T-cell (primary cell): ENCODE data around the gene MLST8. TPM values are rescaled to one million over a fixed set of nuclear protein-coding genes. Genes with fewer than 3 reads are reported as not detected.

ENCODE experiments used
- ATAC-seq, 4 experiments: fragments of 200-7000 bp in 3 of 4; fragments of 150-1000 bp in 1 of 4; cut with Tn5 transposase; replicated peaks in 1 of 4; 1 replicate in 3 of 4; 2 replicates in 1 of 4; pipeline ENCODE4 v1.10.0; 2021; ENCODE audit warnings: moderate library complexity in 3 of 4, mild to moderate bottlenecking in 2 of 4, moderate number of reproducible peaks in 1 of 4
- CTCF ChIA-PET, 2 donors: fragments of 300-600 bp; sonication (Branson Sonifier 250); formaldehyde crosslinking; loops; one replicate each; lab custom pipeline; 2022; ENCODE audit warnings: antibody characterized with exemption in 2 of 2; lab: Charles Lee
- POLR2A ChIA-PET, 2 donors: fragments of 300-600 bp; sonication (Branson Sonifier 250); formaldehyde crosslinking; loops; one replicate each; lab custom pipeline; 2022; ENCODE audit warnings: antibody characterized with exemption in 2 of 2; lab: Charles Lee
- DNase-seq, 35 experiments: peaks; one replicate each; pipeline versions ENCODE4 v3.0.0 to v3.0.0-alpha.2; 2013 to 2023
- H3K27ac ChIP-seq: one replicate; pipeline ENCODE4 v1.5.1; 2013; ENCODE audit warnings: low read length
- H3K27me3 ChIP-seq, 2 experiments: replicated peaks in 1 of 2; 1 replicate in 1 of 2; 2 replicates in 1 of 2; pipeline versions ENCODE4 v1.6.1 to v1.7.0; 2013; ENCODE audit warnings: low read length in 1 of 2, mixed read lengths in 1 of 2; ENCODE audit not compliant: control insufficient read depth in 2 of 2, insufficient read depth in 2 of 2; ENCODE audit errors: extremely low read depth in 1 of 2
- H3K36me3 ChIP-seq, 2 donors: 1 replicate in 1 of 2; 2 replicates in 1 of 2; pipeline versions ENCODE4 v1.6.1 to v1.7.0; 2013; ENCODE audit warnings: low read length in 1 of 2; ENCODE audit not compliant: control insufficient read depth in 2 of 2, insufficient read depth in 1 of 2; ENCODE audit errors: extremely low read depth in 1 of 2
- H3K4me1 ChIP-seq, 2 experiments: 1 replicate in 1 of 2; 2 replicates in 1 of 2; pipeline versions ENCODE4 v1.6.1 to v1.7.0; 2013; ENCODE audit warnings: low read length in 2 of 2, mixed read lengths in 1 of 2; ENCODE audit not compliant: insufficient read depth in 2 of 2, control insufficient read depth in 1 of 2; ENCODE audit errors: extremely low read depth in 1 of 2
- H3K4me3 ChIP-seq, 2 donors: 1 replicate in 1 of 2; 2 replicates in 1 of 2; pipeline versions ENCODE4 v1.5.1 to v1.7.0; 2013; ENCODE audit warnings: mild to moderate bottlenecking in 2 of 2, low read length in 1 of 2, moderate library complexity in 1 of 2; ENCODE audit not compliant: control insufficient read depth in 1 of 2; ENCODE audit errors: extremely low read depth in 1 of 2
- H3K9me3 ChIP-seq: 2 replicates; pipeline ENCODE4 v1.7.0; 2013
- H3K27ac Mint-ChIP-seq, 2 donors: one replicate each; pipeline ENCODE4 v1.8.0; 2020 to 2021; ENCODE audit warnings: mild to moderate bottlenecking in 2 of 2, mixed read lengths in 2 of 2
- H3K27me3 Mint-ChIP-seq, 2 donors: one replicate each; pipeline ENCODE4 v1.8.0; 2021 to 2022; ENCODE audit warnings: mixed read lengths in 2 of 2
- H3K36me3 Mint-ChIP-seq: one replicate; pipeline ENCODE4 v1.8.0; 2021; ENCODE audit warnings: mixed read lengths
- H3K4me1 Mint-ChIP-seq, 3 donors: one replicate each; pipeline ENCODE4 v1.8.0; 2020 to 2022; ENCODE audit warnings: mixed read lengths in 3 of 3, mild to moderate bottlenecking in 1 of 3
- H3K4me3 Mint-ChIP-seq, 3 donors: one replicate each; pipeline ENCODE4 v1.8.0; 2020 to 2022; ENCODE audit warnings: mild to moderate bottlenecking in 3 of 3, mixed read lengths in 3 of 3, moderate library complexity in 3 of 3
- H3K9me3 Mint-ChIP-seq, 3 donors: one replicate each; pipeline ENCODE4 v1.8.0; 2020 to 2022; ENCODE audit warnings: mixed read lengths in 3 of 3
- WGBS: methylation state at CpG from one replicate; pipeline ENCODE4 v1.1.5; 2013; ENCODE audit warnings: missing lambda C conversion rate; ENCODE audit not compliant: insufficient coverage; 5-methylcytosine and 5-hydroxymethylcytosine counted together
- total RNA-seq, 35 experiments: library from RNA in 6 of 35; stranded (reverse) in 6 of 35; fragments of 120-200 nt in 1 of 35; gene quantifications; one replicate each; pipeline versions ENCODE4 v1.2.1 to v1.2.4 and lab custom pipeline; 2013 to 2026

The MLST8 gene
- total RNA-seq, 5 donors from 2014 or later (not counting 1 experiment from before 2014, with no cell fraction given) = 26.2 to 32.5 (median 30.2) TPM

DNA sequence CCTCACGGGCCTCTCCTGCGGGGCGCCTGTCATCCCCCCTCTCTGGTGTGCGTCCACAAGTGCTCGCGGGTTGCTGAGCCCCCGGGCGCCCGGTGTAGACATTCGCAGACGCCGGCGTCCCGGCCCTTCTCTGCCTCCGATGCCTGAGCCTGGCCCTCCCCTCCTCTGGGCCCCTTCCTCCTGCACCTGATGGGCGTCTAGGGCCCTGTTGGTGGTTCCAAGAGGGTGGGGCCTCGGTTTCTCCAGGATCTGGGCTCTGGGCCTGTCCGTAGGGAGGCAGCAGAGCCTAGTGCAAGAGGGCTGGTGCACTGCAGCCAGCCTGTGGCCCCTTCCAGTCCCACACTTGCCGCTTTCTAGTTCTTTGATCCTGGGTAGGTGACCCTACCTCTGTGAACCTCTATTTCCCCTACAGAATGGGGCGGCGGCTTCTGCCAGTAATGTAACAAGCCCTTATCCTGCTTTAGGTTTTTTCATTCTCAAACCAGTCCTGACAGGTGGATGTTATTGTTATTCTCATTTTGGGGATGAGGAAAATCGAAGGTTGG, 18.8 kb downstream of the MLST8 start:
- ATAC-seq (peak; percentile 16 to 30 (median 24)), DNase-seq (peak in 15 of 35 experiments; percentile 5 to 38 (median 20))
- peak overlapping the region; percentile 70 to 93 for H3K4me3 ChIP-seq
- H3K27me3 ChIP-seq = peaks cover 0 to 11% of the 10 kb centered on the region in 2 experiments
- Mint-ChIP-seq H3K4me1 (peaks cover 6 to 28% (median 20%) of the 10 kb centered on the region in 3 donors), H3K27me3 (no peaks in the 10 kb centered on the region), H3K4me3 (peak overlapping the region; percentile 68 to 77 (median 77)), H3K9me3 (no peaks in the 10 kb centered on the region), H3K27ac (peak overlapping the region in 1 of 2 donors; percentile 3), H3K36me3 (no peaks in the 10 kb centered on the region)
- under 1% methylated on average over 10 of the region's 22 CpGs for WGBS
- ChIA-PET CTCF (no interaction called here), POLR2A (no interaction called here)
- no peaks in the 10 kb centered on the region for H3K9me3 ChIP-seq
- H3K27ac ChIP-seq = peak overlapping the region; percentile 55
- peaks cover 13 to 16% of the 10 kb centered on the region in 2 donors for H3K36me3 ChIP-seq
- peaks cover 3 to 31% of the 10 kb centered on the region in 2 experiments for H3K4me1 ChIP-seq

DNA sequence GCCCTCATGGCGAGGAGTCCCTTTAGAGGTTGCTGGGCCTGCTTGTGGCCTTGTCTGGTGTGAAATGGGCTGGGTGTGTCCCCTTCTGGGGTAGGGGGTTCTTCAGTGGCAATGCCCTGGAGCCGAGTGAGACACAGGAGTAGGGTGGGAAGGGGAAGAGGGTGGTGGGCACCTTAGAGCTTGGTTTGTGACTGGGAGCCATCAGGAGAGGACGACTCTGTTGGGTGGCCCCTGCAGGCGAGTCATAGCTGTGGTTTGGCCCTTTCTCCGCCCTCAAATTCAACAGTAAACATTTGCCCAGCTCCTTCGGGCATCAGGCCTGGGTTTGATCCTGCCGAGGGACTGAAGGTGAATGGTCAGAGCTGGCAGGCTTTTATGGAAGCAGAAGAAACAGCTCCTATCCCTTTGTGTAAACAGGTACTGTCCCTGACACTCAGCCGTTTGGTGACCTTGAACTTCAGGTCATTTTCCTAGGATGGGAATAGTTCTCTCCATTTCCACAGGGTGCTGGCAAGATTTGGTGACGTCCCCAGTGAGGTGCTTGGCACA, 21.1 kb downstream of the MLST8 start:
- ATAC-seq (no peak), DNase-seq (no peak)
- peaks cover 0 to 14% of the 10 kb centered on the region in 2 experiments for H3K27me3 ChIP-seq
- Mint-ChIP-seq H3K4me1 (peaks cover 6 to 28% (median 20%) of the 10 kb centered on the region in 3 donors), H3K27ac (no peak overlapping the region), H3K4me3 (peak overlapping the region; percentile 29 to 49 (median 39)), H3K27me3 (no peaks in the 10 kb centered on the region), H3K36me3 (peaks cover 10% of the 10 kb centered on the region), H3K9me3 (no peaks in the 10 kb centered on the region)
- POLR2A ChIA-PET = no interaction called here
- H3K4me3 ChIP-seq = no peak overlapping the region
- CTCF ChIA-PET = interaction anchor here in 1 of 2 donors (1.2 kb wide), 1 partner anchor 25 kb away, joined by 3 read pairs; the partner anchor contains the start of gene ECI1
- H3K4me1 ChIP-seq = peaks cover 3 to 31% of the 10 kb centered on the region in 2 experiments
- H3K27ac ChIP-seq = no peak overlapping the region
- no peaks in the 10 kb centered on the region for H3K9me3 ChIP-seq
- WGBS = 66% methylated on average over 3 of the region's 9 CpGs
- H3K36me3 ChIP-seq = peaks cover 21 to 32% of the 10 kb centered on the region in 2 donors

DNA sequence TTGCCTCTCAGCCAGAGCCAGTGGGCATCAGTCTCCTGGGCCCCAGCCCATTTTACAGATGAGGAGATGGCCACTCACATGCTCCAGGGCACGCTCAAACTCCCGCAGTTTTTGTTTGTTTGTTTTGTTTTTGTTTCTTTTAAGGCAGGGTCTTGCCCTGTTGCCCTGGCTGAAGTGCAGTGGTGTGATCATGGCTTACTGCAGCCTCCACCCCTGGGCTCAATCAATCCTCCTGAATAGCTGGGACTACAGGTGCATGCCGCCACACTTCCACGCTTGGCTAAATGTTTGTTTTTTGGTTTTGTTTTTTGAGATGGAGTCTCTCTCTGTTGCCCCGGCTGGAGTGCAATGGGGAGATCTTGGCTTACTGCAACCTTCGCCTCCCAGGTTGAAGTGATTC, 21.7 kb downstream of the MLST8 start:
- Mint-ChIP-seq H3K9me3 (no peaks in the 10 kb centered on the region), H3K4me3 (no peak overlapping the region), H3K36me3 (peaks cover 16% of the 10 kb centered on the region), H3K27me3 (no peaks in the 10 kb centered on the region), H3K4me1 (peaks cover 6 to 28% (median 20%) of the 10 kb centered on the region in 3 donors), H3K27ac (no peak overlapping the region)
- Histone ChIP-seq H3K4me3 (no peak overlapping the region), H3K9me3 (no peaks in the 10 kb centered on the region), H3K27me3 (peaks cover 0 to 18% of the 10 kb centered on the region in 2 experiments), H3K27ac (no peak overlapping the region), H3K4me1 (peaks cover 3 to 31% of the 10 kb centered on the region in 2 experiments), H3K36me3 (peaks cover 21 to 37% of the 10 kb centered on the region in 2 donors)
- no peak for ATAC-seq
- POLR2A ChIA-PET = no interaction called here
- 98% methylated on average over 4 of the region's 6 CpGs for WGBS
- CTCF ChIA-PET = interaction anchor here in 1 of 2 donors (1.2 kb wide), 1 partner anchor 24 kb away, joined by 3 read pairs; the partner anchor contains the start of gene ECI1
- no peak for DNase-seq

DNA sequence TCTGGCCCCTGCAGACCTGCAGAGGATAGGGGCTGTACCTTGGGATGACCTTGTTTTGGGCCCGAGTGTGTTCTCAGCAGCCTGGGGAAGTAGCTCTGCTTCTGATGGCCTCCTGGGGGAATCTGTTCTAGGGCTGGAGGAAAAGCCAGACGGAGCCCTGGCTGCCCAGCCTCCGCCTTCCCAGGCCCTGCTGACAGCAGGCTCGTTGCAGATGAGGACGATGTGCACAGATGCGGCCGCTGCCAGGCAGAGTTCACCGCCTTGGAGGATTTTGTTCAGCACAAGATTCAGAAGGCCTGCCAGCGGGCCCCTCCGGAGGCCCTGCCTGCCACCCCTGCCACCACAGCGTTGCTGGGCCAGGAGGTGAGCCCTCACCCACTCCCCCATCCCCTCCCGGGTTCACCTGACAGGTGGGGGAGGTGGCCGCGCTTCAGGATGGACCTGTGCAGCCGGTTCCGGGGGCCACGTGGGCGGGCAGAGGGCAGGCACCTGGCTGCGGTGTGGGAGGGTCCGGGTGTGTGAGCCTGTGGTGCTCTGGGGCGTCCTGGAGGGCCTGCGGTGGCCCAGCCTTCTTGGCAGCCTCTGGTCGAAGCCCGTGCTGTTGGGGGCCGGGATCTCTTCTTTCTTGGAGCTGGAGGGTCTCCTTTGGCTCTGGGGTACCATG, 23.0 kb downstream of the MLST8 start:
- Mint-ChIP-seq H3K4me1 (peaks cover 6 to 28% (median 20%) of the 10 kb centered on the region in 3 donors), H3K9me3 (no peaks in the 10 kb centered on the region), H3K27ac (no peak overlapping the region), H3K4me3 (no peak overlapping the region), H3K36me3 (peaks cover 18% of the 10 kb centered on the region), H3K27me3 (no peaks in the 10 kb centered on the region)
- H3K9me3 ChIP-seq = no peaks in the 10 kb centered on the region
- DNase-seq (no peak), ATAC-seq (no peak)
- CTCF ChIA-PET = no interaction called here
- peaks cover 31 to 51% of the 10 kb centered on the region in 2 donors for H3K36me3 ChIP-seq
- H3K27me3 ChIP-seq = peaks cover 0 to 27% of the 10 kb centered on the region in 2 experiments
- H3K4me3 ChIP-seq = no peak overlapping the region
- POLR2A ChIA-PET = no interaction called here
- H3K4me1 ChIP-seq = peaks cover 3 to 23% of the 10 kb centered on the region in 2 experiments
- WGBS = 92% methylated on average over 20 of the region's 25 CpGs
- no peak overlapping the region for H3K27ac ChIP-seq

DNA sequence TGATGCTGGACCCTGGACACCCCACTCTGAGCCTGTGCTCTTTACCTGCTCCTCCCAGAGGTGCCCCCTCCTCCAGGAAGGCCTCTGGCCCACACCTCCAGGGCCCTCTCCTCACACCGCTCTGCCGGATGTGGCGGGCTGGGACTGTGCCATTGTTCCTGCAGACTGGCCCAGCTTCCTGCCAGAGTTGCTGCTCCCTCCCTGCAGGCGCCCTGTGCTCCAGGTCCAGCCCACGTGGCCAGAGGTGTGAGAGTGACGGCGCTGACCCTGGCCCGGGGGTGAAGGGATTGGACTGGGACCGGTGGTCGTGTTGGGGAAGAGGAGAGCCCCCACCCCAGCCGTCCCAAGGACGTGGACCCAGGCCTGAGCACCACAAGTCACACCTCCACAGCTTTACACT, 23.8 kb downstream of the MLST8 start:
- H3K27ac Mint-ChIP-seq = no peak overlapping the region
- no peaks in the 10 kb centered on the region for H3K9me3 Mint-ChIP-seq
- no peaks in the 10 kb centered on the region for H3K27me3 Mint-ChIP-seq
- 95% methylated on average over 7 of the region's 12 CpGs for WGBS
- CTCF ChIA-PET = no interaction called here
- ATAC-seq = no peak
- Histone ChIP-seq H3K9me3 (no peaks in the 10 kb centered on the region), H3K4me1 (peaks cover 3 to 18% of the 10 kb centered on the region in 2 experiments), H3K27ac (no peak overlapping the region), H3K27me3 (peaks cover 0 to 26% of the 10 kb centered on the region in 2 experiments), H3K36me3 (peaks cover 31 to 58% of the 10 kb centered on the region in 2 donors), H3K4me3 (no peak overlapping the region)
- POLR2A ChIA-PET = no interaction called here
- no peak overlapping the region for H3K4me3 Mint-ChIP-seq
- peaks cover 6 to 25% (median 18%) of the 10 kb centered on the region in 3 donors for H3K4me1 Mint-ChIP-seq
- H3K36me3 Mint-ChIP-seq = peaks cover 22% of the 10 kb centered on the region
- DNase-seq = no peak

DNA sequence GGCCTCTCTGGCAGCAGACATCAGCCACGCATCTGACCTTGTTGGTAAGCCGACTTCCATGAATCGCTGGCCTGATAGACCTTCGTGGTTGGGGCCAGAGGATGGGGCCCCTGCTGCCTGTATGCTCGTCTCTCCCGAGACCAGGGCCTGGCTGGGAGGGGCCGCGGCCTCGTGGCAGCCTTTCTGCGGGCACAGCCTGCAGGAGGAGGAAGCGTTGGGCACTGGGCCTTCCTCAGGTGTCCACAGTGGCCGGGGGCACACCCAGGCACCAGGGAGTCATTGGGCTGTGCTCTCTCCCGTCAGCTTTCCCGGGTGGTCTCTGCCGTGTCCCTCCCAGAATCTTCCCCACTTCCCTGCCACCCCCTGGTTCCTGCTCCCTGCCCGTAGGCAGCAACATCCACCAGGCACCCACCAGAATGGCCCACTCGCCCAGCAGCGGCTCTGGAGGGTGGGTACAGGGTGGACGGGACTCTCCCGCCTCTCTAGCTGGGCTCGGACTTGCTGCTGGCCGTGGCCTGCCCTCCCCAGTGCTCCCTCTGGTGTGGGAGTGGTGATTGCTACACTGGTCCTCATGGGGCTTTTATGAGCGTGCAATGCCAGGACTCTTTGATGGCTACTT, 24.5 kb downstream of the MLST8 start:
- no peak for DNase-seq
- POLR2A ChIA-PET = no interaction called here
- CTCF ChIA-PET = no interaction called here
- ATAC-seq = no peak
- peaks cover 0 to 26% of the 10 kb centered on the region in 2 experiments for H3K27me3 ChIP-seq
- H3K4me1 ChIP-seq = peaks cover 3 to 11% of the 10 kb centered on the region in 2 experiments
- Mint-ChIP-seq H3K27ac (no peak overlapping the region), H3K4me1 (peaks cover 6 to 18% (median 12%) of the 10 kb centered on the region in 3 donors), H3K9me3 (no peaks in the 10 kb centered on the region), H3K27me3 (no peaks in the 10 kb centered on the region), H3K4me3 (no peak overlapping the region), H3K36me3 (peaks cover 23% of the 10 kb centered on the region)
- H3K4me3 ChIP-seq = no peak overlapping the region
- H3K9me3 ChIP-seq = no peaks in the 10 kb centered on the region
- no peak overlapping the region for H3K27ac ChIP-seq
- WGBS = 95% methylated on average over 12 of the region's 23 CpGs
- H3K36me3 ChIP-seq = peaks cover 31 to 62% of the 10 kb centered on the region in 2 donors
